ENCODE results near the gene CDX1.

- TF ChIP-seq CTCF (IDR thresholded peaks at IDR 0.05) (no peak), POLR2A (IDR thresholded peaks at IDR 0.05) (no peak)
Measured at GRCh38 chr5:150123542-150123941, 43.0 kb upstream of the CDX1 start.
